RWPE1 (cell line): ENCODE results near the gene MAMSTR.
"Not testable (repeated sequence)": the region's sequence is repeated elsewhere in the genome, so short reads cannot be mapped to it uniquely, and the experiment has no call there.

ENCODE experiments used
- CTCF ChIA-PET: fragments of 350-600 bp; sonication (Branson Sonifier 250); formaldehyde crosslinking; extraction: SDS; loops from one replicate; lab custom pipeline; 2021; lab: Yijun Ruan, JAX
- POLR2A ChIA-PET: fragments of 400-600 bp; formaldehyde crosslinking; extraction: SDS; loops from one replicate; lab custom pipeline; 2020; ENCODE audit warnings: antibody characterized with exemption; ENCODE audit not compliant: low non-redundant PET; lab: Yijun Ruan, JAX
- DNase-seq: peaks from one replicate; pipeline ENCODE4 v3.0.0; 2012; ENCODE audit warnings: low spot score
- H3K27ac ChIP-seq: fragments of 450-650 bp; 2 replicates; pipeline ENCODE4 v1.5.1; 2017
- CTCF ChIP-seq: fragments of 450-650 bp; conservative IDR thresholded peaks from 2 replicates; pipeline ENCODE4 v1.5.1; 2017; ENCODE audit warnings: low read depth, mild to moderate bottlenecking

MAMSTR gene

DNA sequence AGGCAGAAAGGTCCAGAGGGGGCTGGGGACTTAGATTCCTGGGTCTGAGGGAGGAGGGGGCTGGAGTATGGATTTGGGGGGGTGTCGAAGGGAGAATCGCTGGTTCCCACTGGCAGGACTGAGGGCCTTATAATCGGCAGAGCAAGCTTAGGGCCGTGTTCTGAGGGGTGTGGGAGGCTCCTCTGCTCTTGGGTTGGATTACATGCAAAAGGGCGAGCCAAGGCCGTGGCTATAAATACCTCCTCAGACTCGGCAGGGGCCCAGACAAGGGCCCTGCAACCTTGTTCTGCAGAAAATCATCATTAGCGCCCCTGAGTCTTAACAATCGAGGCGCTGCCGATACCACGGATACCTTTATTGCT lies 707 bp upstream of the MAMSTR start:
- H3K27ac ChIP-seq: peak overlapping the region; percentile 91
- POLR2A ChIA-PET: interaction anchor here (0.7 kb wide), 1 partner anchor 74 kb away, joined by 3 read pairs; the partner anchor contains the start of gene CA11

GRCh38 chr19:48718711-48719231 lies 754 bp downstream of the MAMSTR start:
- peak overlapping the region; percentile 91; the same call in 1 of the 2 replicates for H3K27ac ChIP-seq
- ChIA-PET CTCF (no interaction called here), POLR2A (interaction anchor here (0.7 kb wide), 1 partner anchor 14 kb away, joined by 6 read pairs; no protein-coding TSS in a partner anchor)
- no peak for DNase-seq
- TF ChIP-seq CTCF: no peak

More for the DNA sequence above, 707 bp upstream of the MAMSTR start:
- CTCF ChIA-PET: interaction anchor here (1.4 kb wide), 1 partner anchor 19 kb away, joined by 7 read pairs; no protein-coding TSS in a partner anchor
- TF ChIP-seq CTCF: no peak
- DNase-seq: no peak

DNA sequence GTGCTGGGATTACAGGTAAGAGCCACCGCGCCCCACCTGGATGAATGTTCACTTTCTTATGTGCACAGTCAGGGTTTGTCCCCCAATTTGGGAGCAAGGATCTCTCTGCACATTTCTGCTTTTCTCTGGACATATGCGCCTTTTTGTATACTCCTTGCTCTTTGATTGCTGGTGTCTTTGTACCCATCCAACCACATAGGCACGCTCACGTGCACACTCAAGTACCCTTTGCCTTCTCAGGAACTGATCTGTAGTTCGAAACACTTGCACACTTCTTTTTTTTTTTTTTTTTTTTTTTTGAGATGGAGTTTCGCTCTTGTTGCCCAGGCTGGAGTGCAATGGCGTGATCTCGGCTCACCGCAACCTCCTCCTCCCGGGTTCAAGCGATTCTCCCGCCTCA lies 1.4 kb downstream of the MAMSTR start:
- H3K27ac ChIP-seq: peak overlapping the region; percentile 91
- CTCF ChIA-PET: not testable (repeated sequence)

DNA sequence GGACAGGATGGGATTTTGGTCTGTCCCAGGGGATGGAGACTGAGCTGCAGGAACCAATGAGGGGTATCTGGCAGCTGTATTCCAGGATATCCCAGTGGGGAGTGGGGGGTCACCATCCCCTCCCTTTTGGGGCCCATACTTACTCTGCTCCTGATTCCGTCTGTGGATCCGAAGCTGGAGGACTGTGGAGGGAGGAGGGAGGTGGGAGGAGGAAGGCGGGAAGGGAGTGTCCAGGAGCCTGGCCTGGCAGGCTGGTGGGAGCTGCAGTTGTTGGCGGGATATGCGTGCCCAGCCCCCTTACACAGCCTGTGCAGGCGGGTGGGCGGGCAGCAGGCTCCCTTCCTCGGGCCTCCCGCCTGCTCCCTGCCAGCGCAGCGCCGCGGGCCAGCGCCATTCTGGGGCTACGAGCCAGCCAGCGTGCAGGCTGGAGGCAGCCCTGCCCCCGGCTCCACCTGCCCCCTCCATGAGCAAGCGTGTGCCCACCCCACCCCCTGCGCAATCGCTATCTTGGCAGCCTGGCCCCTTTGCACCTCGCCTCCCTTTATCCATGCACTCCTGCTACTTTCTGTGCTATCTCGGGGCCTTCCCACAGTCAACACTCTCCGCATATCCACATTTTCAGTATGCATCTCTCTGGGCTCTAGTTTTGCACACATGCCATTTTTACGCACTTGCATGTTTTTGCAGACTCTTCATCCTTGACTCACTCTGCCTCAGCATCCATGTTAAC lies 2.8 kb downstream of the MAMSTR start:
- no peak for TF ChIP-seq CTCF
- H3K27ac ChIP-seq: peak overlapping the region; percentile 91
- ChIA-PET POLR2A (interaction anchor here (0.6 kb wide), 1 partner anchor 21 kb away, joined by 4 read pairs; the partner anchor contains the start of gene FUT2), CTCF (interaction anchor here (0.5 to 0.7 kb wide), 3 partner anchors 23 to 141 kb away, joined by 3 to 9 read pairs (median 3); no protein-coding TSS in a partner anchor)
- no peak for DNase-seq

More for the DNA sequence above, 1.4 kb downstream of the MAMSTR start:
- POLR2A ChIA-PET: interaction anchor here (0.7 kb wide), 1 partner anchor 13 kb away, joined by 6 read pairs; no protein-coding TSS in a partner anchor
- DNase-seq: not testable (repeated sequence)

DNA sequence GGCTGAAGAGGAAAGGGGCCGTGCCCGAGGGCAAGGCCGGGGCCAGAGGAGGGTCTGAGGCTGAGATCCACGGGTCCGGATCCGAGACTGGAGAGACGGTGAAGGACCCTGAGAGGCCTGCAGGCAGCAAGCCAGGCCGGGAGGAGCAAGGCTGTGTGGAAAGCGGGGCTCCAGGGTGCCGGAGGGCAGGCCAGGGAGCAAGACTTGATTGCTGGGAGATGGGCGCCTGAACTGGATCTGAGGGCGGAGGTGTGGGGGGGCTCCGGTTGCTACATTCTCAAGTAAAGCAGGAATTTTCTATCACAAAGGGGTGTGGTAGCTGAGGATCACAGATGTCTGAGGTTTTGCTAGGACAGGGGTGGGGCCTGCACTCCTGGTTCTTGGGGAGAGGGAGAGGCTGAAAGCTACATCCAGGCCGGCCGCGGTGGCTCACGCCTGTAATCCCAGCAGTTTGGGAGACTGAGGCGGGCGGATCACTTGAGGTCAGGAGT lies 3.8 kb downstream of the MAMSTR start:
- ChIA-PET CTCF (no interaction called here), POLR2A (no interaction called here)
- peak overlapping the region; percentile 91 for H3K27ac ChIP-seq
- no peak for DNase-seq
- no peak for TF ChIP-seq CTCF

DNA sequence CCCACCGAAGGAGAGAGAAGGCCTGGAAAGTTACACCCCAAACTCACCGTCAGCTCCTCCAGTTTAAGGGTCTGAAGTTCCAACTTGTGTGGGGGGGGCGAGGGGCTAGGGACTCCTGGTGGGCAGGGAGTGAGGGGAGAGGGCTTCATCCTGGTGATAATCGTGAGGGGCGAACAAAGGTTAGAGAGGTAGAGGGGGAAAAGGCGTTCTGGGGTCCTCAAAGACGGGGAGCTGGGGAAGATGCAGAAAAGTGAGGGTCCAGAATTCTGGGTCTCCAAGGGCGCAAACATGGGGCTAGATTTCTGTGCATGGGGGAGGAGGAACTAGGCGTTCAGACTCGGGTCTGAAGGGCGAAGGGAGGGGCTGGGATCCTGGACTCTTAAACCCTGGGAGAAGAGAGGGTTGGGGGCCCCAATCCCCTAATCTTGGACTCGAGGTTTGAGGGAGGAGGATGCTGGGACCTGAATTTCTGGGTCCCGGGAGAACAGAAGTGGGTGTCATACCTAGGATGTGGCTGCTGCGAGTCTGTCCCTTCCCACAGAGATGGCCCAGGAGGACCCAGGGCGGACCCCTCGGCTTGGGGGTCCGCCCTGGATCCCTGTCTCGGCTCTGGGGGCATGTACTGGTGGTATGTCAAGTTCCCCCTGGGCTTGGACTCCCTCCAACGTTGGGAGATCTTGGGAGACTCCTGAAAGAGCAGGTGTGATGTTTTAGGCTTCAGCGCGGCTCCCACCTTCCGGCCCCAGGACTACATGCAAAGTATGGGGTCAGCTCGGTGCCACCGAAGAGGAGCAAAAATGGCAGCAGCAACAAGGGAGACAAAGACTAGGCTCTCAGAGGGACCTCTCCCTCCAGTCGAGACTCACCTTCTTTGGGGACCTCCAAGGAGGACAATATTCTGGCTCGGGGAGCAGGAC lies 4.5 kb downstream of the MAMSTR start:
- ChIA-PET POLR2A (interaction anchor here (1.5 kb wide), 1 partner anchor 24 kb away, joined by 3 read pairs; no protein-coding TSS in a partner anchor), CTCF (no interaction called here)
- peak overlapping the region; percentile 91 for H3K27ac ChIP-seq
- TF ChIP-seq CTCF: no peak
- no peak for DNase-seq
